ENCODE results near the gene ALG14. TPM values are rescaled to one million over a fixed set of nuclear protein-coding genes. Genes with fewer than 3 reads are reported as not detected.

The ALG14 gene
- total RNA-seq, 1 donor from 2014 or later = 10.5 TPM

DNA sequence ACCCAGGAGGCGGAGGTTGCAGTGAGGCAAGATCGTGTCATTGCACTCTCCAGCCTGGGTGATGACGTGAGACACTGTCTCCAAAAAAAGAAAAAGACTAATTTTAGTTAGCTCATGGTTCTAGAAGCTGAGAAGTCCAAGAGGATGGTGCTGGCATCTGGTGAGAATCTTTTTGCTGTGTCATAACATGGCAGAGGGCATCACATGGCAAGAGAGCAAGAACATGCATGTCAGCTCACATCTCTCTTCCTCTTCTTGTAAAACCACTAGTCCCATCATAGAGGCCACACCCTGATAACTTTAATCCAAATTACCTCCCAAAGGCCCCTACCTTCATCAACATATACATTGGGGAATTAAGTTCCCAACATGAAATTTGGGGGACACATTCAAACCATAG lies 132.0 kb downstream of the ALG14 start:
- no peak for DNase-seq (ENCODE audit: low spot score, unreplicated experiment)
- Mint-ChIP-seq H3K4me3 (ENCODE audit: low read depth) (no peak overlapping the region), H3K27ac (no peak overlapping the region), H3K9me3 (ENCODE audit: low read depth) (peaks cover 5% of the 10 kb centered on the region), H3K36me3 (ENCODE audit: insufficient read depth) (no peaks in the 10 kb centered on the region), H3K4me1 (ENCODE audit: low read depth) (peaks cover 34% of the 10 kb centered on the region), H3K27me3 (peaks cover 10% of the 10 kb centered on the region)
- TF ChIP-seq, protein P1, sequence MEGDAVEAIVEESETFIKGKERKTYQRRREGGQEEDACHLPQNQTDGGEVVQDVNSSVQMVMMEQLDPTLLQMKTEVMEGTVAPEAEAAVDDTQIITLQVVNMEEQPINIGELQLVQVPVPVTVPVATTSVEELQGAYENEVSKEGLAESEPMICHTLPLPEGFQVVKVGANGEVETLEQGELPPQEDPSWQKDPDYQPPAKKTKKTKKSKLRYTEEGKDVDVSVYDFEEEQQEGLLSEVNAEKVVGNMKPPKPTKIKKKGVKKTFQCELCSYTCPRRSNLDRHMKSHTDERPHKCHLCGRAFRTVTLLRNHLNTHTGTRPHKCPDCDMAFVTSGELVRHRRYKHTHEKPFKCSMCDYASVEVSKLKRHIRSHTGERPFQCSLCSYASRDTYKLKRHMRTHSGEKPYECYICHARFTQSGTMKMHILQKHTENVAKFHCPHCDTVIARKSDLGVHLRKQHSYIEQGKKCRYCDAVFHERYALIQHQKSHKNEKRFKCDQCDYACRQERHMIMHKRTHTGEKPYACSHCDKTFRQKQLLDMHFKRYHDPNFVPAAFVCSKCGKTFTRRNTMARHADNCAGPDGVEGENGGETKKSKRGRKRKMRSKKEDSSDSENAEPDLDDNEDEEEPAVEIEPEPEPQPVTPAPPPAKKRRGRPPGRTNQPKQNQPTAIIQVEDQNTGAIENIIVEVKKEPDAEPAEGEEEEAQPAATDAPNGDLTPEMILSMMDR (IDR thresholded peaks at IDR 0.05; ENCODE audit: unreplicated experiment) = no peak

DNA sequence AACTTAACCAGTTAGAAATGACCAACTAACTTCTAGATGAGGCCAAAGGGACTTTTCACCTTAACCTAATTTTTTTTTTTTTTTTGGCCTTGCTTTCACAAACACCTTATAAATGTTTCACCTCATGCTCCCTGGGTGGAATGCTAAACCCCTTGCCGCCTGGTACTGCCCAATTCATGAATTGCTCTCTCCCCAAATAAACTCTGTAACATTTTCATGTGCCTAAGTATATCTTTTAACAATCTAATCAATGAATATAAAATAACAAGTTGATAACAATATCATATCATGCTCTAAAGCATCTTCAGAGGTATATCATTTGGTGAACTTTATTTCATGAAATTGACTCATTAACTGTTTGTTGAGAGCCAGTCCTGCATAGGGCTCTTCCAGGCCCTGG lies 134.9 kb downstream of the ALG14 start:
- DNase-seq (ENCODE audit: low spot score, unreplicated experiment) = no peak
- Mint-ChIP-seq H3K36me3 (ENCODE audit: insufficient read depth) (peaks cover 6% of the 10 kb centered on the region), H3K4me3 (ENCODE audit: low read depth) (no peak overlapping the region), H3K27me3 (peaks cover 4% of the 10 kb centered on the region), H3K4me1 (ENCODE audit: low read depth) (peaks cover 33% of the 10 kb centered on the region), H3K9me3 (ENCODE audit: low read depth) (no peaks in the 10 kb centered on the region), H3K27ac (no peak overlapping the region)
- TF ChIP-seq, protein P1 (IDR thresholded peaks at IDR 0.05; ENCODE audit: unreplicated experiment) = no peak

DNA sequence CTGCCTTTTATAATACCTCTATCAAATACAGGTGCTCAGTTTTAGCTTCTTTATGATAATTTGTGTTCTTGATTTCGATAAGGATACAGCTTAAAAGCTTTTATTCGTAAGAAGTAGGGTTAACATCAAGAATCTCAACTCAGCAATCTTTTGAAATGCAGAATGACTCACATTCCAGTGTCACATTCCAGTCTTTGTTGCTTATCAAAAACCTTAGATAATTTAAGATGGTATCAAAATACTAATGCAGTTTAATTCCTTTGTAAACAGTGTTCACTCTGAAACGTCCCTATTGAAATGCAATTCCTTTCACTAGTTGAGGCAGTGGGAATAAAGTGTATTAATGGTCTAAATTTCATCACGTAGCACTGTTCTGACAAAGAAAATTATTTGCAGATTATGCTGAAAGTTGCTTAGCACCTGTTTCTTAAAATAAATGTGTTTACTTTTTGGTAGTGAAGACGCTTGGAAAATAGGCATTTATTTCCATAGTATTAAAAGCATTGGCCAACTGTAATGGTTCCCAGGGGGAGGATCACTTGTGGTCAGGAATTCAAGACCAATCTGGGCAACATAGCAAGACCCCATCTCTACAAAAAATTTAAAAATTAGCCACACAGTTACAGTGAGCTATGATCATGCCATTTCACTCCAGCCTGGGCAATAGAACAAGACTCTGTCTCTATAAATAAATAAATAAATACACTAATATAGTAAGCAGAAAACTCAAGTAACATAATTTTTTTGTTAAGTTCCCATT lies 135.7 kb downstream of the ALG14 start:
- no peak for DNase-seq (ENCODE audit: low spot score, unreplicated experiment)
- Mint-ChIP-seq H3K4me3 (ENCODE audit: low read depth) (no peak overlapping the region), H3K4me1 (ENCODE audit: low read depth) (peaks cover 26% of the 10 kb centered on the region), H3K9me3 (ENCODE audit: low read depth) (no peaks in the 10 kb centered on the region), H3K27me3 (peaks cover 4% of the 10 kb centered on the region), H3K27ac (no peak overlapping the region), H3K36me3 (ENCODE audit: insufficient read depth) (peaks cover 7% of the 10 kb centered on the region)
- TF ChIP-seq, protein P1 (IDR thresholded peaks at IDR 0.05; ENCODE audit: unreplicated experiment) = no peak

DNA sequence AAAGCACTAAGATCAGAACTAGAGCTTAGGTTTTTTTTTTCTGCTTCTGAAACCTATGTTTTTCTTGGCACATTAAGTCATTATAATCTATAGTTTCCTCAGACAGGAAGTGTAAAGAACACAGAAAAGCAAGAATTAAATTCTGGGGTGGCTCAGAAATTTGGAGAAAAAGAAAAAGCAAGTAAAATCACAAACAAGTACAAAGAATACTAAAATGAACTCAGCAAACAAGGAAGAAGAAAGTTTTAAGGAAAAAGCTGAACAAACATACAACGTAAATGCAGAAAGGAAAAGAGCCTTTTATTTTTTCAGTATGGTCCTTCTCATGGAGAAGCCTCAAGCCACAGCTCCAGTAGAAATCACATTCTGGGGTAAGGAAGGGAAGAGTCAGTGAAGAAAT lies 137.3 kb downstream of the ALG14 start:
- TF ChIP-seq, protein P1 (IDR thresholded peaks at IDR 0.05; ENCODE audit: unreplicated experiment) = no peak
- no peak for DNase-seq (ENCODE audit: low spot score, unreplicated experiment)
- Mint-ChIP-seq H3K27ac (no peak overlapping the region), H3K27me3 (peaks cover 4% of the 10 kb centered on the region), H3K4me1 (ENCODE audit: low read depth) (peaks cover 28% of the 10 kb centered on the region), H3K36me3 (ENCODE audit: insufficient read depth) (peaks cover 10% of the 10 kb centered on the region), H3K4me3 (ENCODE audit: low read depth) (no peak overlapping the region), H3K9me3 (ENCODE audit: low read depth) (peaks cover 3% of the 10 kb centered on the region)

DNA sequence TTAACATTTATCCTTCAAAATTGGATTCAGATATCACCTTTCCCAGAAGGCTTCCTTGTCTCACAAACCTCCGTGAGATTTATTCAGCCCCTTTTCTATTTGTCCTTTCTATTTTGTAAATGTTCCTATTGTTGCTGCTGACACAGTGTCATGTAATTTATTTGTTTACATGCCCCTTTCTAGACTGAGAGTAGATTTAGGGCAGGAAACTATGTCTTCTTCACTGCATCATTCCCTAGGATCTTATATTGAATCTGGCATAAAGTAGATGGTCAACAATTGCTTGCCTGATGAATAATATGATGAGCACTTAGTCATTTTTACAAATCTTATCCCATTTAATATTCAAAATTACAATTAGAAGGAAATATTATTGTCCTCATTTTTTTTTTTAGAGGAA lies 137.7 kb downstream of the ALG14 start:
- peaks cover 32% of the 10 kb centered on the region for H3K4me1 Mint-ChIP-seq (ENCODE audit: low read depth)
- TF ChIP-seq, protein P1 (IDR thresholded peaks at IDR 0.05; ENCODE audit: unreplicated experiment) = no peak
- H3K27me3 Mint-ChIP-seq = peaks cover 4% of the 10 kb centered on the region
- peaks cover 10% of the 10 kb centered on the region for H3K36me3 Mint-ChIP-seq (ENCODE audit: insufficient read depth)
- no peak overlapping the region for H3K27ac Mint-ChIP-seq
- no peak overlapping the region for H3K4me3 Mint-ChIP-seq (ENCODE audit: low read depth)
- no peak for DNase-seq (ENCODE audit: low spot score, unreplicated experiment)
- H3K9me3 Mint-ChIP-seq (ENCODE audit: low read depth) = peaks cover 3% of the 10 kb centered on the region
